Fibroblast of mammary gland (primary cell): Measurements from ENCODE around the gene WRAP73.

Experiments used
- DNase-seq: peaks from one replicate; pipeline ENCODE4 v3.0.0-alpha.2; 2010; ENCODE audit warnings: low read depth
- H3K4me3 ChIP-seq: 2 replicates; pipeline ENCODE4 v1.5.1; 2011; ENCODE audit warnings: low read depth, mild to moderate bottlenecking, low read length, moderate library complexity; ENCODE audit not compliant: control insufficient read depth
- TF ChIP-seq, protein P1 (sequence below): conservative IDR thresholded peaks from 2 replicates; pipeline ENCODE4 v1.5.1; 2011; ENCODE audit warnings: low read depth, low read length, inconsistent platforms; ENCODE audit not compliant: control insufficient read depth, insufficient read depth

The WRAP73 gene

DNA sequence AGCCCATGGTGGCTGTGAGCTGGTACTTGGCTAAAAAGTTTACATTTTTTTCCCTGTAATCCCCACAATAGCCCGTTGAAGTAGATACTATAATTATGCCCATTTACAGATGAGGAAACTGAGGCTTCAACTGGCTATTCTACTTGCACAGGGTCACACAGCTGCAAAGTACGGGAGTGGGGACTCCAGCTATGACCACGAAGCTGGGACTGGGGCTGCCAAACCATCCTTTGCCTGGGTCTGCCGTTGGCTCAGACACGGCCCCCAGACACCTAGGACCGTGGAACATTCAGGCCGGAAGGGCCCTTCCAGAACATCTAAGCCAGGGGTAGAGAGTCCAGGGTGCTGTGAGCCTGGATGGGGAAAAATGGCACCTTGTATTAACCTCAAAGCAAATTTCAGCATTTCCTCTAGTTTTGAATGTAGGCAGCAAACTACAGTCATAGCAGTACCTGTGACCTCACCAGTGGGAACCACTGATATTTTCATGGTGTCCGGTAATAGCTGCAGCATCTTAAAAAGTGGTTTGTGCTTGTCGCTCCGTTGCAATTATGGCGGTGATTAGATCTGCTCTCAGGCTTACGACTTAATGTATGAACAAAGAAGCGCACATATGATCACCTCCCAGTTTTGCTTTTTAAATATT lies 6.7 kb upstream of the WRAP73 start:
- no peak for DNase-seq
- TF ChIP-seq, protein P1, sequence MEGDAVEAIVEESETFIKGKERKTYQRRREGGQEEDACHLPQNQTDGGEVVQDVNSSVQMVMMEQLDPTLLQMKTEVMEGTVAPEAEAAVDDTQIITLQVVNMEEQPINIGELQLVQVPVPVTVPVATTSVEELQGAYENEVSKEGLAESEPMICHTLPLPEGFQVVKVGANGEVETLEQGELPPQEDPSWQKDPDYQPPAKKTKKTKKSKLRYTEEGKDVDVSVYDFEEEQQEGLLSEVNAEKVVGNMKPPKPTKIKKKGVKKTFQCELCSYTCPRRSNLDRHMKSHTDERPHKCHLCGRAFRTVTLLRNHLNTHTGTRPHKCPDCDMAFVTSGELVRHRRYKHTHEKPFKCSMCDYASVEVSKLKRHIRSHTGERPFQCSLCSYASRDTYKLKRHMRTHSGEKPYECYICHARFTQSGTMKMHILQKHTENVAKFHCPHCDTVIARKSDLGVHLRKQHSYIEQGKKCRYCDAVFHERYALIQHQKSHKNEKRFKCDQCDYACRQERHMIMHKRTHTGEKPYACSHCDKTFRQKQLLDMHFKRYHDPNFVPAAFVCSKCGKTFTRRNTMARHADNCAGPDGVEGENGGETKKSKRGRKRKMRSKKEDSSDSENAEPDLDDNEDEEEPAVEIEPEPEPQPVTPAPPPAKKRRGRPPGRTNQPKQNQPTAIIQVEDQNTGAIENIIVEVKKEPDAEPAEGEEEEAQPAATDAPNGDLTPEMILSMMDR: no peak
- H3K4me3 ChIP-seq: no peak overlapping the region

DNA sequence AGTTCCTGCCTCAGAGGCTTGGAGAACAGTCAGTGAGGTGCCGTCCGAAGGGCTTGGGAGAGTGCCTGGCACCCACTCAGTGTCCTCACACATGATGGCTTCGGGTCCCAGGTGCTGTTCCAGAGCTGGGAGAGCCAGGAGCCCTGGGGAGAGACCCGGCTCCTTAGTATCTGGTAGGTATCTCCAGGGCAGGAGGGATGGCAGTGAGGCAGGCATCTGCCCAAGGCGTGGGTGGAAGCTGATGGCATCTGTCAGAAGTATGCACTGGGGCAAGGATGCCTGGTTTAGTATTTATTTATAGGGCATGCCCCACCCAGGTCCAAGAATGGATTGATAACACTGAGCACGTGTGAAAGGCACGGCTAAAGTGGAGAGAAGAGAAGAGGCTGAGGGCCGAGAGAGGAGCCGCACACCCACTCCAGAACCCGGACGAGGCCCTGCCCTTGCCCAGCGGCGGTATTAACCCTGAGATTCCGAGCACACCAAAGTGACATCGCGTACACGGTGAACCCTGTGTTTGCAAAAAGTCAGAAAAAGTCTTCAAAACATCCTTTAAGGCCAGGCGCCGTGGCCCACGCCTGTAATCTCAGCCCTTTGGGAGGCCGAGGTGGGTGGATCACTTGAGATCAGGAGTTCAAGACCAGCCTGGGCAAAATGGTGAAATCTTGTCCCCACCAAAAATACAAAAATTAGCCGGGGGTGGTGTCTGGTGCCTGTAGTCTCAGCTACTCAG lies 4.8 kb upstream of the WRAP73 start:
- no peak overlapping the region for H3K4me3 ChIP-seq
- DNase-seq: no peak
- TF ChIP-seq, protein P1: no peak

GRCh38 chr1:3653286-3653618 lies 3.3 kb upstream of the WRAP73 start:
- H3K4me3 ChIP-seq: no peak overlapping the region
- no peak for DNase-seq

GRCh38 chr1:3652548-3653285 lies 2.8 kb upstream of the WRAP73 start:
- no peak for DNase-seq

More at GRCh38 chr1:3653286-3653618, 3.3 kb upstream of the WRAP73 start:
- TF ChIP-seq, protein P1: no peak

GRCh38 chr1:3651930-3652547 lies 2.1 kb upstream of the WRAP73 start, which contains the start of gene TP73:
TSS of gene TP73 (plus strand) at chr1:3652516. CDS start at chr1:3682366, 29,850 bp downstream.
- TF ChIP-seq, protein P1: no peak
- H3K4me3 ChIP-seq: no peak within 1 kb of the TSS
- no peak for DNase-seq

More at GRCh38 chr1:3652548-3653285, 2.8 kb upstream of the WRAP73 start:
- no peak overlapping the region for H3K4me3 ChIP-seq
- TF ChIP-seq, protein P1: no peak
